Left renal pelvis (tissue), 4 donors: ENCODE data around the gene PRKCQ. TPM values are rescaled to one million over a fixed set of nuclear protein-coding genes. Genes with fewer than 3 reads are reported as not detected.

Source experiments
- DNase-seq, 4 donors: peaks; one replicate each; pipeline ENCODE4 v3.0.0-alpha.2; 2013; ENCODE audit warnings: low read depth in 4 of 4, low spot score in 3 of 4
- polyA plus RNA-seq, 4 donors: library from polyadenylated mRNA; unstranded; fragments of 120-200 nt; gene quantifications; one replicate each; pipeline ENCODE4 v1.2.1, GENCODE V29; 2013; ENCODE audit not compliant: insufficient read length in 4 of 4

PRKCQ gene
- polyA plus RNA-seq, 4 donors = 1.6 to 16.4 (median 14.2) TPM

- DNase-seq = no peak
These were observed 49.8 kb downstream of the PRKCQ start for GRCh38 chr10:6530211-6530840.

- DNase-seq = no peak
These were observed 51.7 kb downstream of the PRKCQ start for GRCh38 chr10:6528198-6528950.

DNA sequence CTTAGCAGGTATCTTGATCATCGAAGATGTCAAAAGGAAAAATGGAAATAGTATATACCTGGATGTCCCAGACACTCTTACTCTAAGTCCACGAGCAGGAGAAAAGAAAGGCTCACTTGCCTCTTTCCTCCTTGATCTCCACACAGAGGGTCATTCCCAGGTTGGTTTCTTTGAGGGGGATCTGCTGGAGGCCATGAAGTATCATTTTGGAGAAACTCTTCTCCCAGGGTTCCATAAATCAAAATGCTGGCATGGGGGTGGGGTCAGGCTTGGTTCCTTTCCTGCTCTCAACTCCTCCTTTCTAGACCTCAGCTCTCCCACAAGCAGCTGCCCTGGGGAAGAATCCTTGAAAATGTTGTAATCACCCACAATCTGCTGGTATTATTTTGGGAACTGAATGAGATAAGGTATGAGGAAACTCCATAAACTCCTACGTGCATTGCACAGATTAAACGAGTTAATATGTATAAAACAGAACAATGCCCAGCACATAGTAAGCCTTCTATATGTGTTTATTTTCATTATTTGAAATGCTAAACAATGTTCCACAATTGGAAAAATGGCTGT, 54.4 kb downstream of the PRKCQ start:
- no peak for DNase-seq

DNA sequence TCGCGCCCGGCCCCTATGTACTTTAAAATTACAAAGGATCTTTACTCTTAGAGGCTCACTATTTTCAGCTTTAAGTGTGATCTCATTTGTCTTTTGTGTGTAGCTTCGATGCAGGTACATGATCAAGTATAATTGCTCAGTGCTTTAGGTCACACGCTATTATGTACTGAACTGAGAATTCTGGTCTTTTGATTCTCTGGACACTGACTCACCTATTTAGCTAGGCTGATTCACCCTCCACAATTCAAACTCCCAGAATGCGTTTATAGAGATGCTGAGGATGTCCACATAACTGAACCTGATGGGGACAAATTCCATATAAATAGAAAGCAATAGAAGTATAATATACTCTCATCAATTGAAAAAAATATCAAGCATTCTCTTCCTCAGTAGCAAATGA, 57.8 kb downstream of the PRKCQ start:
- DNase-seq = no peak

- DNase-seq = no peak
These were observed 59.9 kb downstream of the PRKCQ start for GRCh38 chr10:6520138-6520537.

GRCh38 chr10:6518791-6519429, 61.2 kb downstream of the PRKCQ start:
- no peak for DNase-seq

DNA sequence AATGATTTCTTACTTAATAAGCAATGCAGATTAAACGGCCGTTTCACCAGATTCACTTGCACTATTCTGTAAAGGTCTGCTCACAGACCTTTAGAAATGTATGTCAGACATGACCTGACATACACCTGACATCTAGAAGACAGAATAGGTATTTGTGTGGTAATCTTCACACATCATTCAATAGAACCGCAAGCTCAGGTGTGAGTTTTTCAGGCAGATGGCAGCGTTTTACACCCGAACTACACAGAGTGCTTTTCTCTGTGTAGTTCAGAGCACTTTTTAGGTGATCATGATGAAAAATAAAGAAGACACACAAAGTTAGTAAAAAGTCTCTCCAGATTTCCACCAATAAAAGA, 63.2 kb downstream of the PRKCQ start:
- no peak for DNase-seq

DNA sequence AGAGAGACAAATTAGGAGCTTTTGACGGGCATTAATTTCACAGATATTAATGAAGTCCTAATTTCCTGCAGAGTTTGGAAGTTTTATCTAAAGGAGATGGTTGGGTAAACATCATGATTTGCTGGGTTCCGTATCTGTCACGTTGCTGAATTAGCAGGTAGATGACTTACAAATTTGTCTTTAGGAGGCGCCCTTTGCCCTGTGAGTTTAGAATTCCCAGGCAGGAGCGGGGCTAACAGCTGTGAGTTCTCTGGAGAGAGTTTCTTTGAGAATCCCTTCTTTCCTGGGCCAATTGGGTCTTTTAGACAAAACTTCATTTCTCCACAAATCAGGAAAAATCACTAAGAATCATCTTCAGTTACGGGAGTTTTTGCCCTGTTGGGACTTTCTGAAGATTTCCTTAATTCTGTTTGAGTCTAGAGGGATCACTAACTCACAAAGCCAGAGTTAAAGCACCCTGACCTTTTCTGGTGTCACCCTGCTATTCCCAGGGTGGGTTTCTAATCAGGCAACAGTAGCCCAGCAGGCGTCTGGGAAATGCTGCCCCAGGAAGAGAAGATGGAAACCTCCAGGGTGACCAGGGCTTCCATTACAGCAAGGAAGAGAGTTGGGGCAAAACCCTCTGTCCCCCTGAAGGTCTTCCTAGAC, 63.7 kb downstream of the PRKCQ start:
- no peak for DNase-seq

DNA sequence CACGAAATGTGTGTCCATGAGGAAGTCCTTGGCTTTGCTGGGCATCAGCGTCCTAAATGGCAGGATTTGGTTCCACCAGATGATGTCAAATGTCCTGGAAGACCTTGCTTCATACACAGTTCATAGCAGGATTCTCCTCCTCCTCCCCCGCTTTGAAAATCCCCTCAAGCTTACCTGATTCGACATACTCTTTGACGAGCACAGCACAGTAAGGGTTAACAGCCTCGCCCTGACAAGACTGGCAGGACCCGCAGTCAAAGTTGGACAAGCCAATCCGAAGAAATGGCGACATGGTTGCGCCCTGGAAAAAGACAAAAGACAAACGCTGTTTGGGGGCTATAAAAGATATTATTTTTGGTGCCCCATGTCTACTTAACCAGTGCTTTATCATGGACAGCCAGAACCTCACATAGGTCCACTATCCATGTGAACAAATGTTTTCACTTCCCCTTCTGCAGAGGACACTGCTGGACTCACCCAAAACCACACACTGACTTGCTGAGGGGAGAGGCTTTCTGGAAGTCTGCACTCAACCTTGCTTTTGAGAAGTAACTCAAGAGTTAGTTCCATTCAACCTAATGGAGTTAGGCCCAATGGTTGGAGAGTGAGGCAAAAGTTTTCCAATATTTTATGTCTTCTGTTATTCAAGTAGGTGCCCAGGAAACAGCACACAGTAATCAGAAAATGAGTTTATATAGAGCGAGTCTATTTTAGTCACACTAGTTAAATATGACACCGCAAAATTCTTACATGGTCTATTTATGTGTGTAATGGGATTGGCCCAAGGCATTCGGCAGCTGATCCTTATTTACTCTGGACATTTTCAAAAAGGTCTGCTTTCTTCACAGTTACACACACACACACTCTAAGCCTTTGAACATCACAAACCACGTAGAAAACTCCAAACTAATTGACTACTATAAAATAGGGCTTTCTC, 65.0 kb downstream of the PRKCQ start:
- no peak for DNase-seq

DNA sequence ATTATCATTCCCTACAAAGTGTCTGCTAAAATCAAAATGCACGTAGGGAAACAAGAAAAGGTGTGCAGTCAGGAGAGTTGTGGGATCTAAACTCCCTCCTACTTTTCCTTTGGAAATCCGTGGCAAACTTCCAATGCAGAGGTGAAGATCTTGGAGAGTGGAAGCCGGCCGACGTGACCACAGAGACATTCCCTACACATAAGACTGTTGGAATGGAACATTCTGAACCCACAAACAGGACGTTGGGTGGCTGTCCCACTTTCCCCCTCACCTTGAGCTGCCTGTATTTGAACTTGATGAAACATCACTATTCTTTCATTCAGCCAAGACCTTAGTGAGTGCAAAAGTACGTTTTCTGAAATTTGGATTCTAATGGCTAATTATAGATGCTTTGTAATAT, 65.9 kb downstream of the PRKCQ start:
- DNase-seq = no peak

- DNase-seq = no peak
These were observed 66.6 kb downstream of the PRKCQ start for GRCh38 chr10:6513476-6513875.

DNA sequence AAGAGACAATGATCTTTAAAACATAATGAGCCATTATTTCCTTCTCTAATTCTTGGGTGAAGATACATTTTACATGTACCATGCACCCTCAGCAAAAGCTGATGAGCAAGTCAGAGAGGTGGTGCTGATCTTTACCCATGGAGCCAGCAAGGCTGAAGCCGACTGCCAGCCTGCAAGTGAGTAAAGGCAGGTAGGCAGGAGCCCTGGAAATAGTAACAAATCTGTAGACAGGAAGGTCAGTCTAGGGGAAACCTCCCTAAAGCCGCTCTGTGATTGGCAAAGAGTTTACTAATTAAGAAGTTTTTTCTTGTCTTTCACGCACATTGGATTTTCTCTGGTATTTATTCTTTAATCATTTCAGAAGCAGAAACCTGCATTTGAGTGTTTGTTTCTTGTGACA, 67.9 kb downstream of the PRKCQ start:
- no peak for DNase-seq

DNA sequence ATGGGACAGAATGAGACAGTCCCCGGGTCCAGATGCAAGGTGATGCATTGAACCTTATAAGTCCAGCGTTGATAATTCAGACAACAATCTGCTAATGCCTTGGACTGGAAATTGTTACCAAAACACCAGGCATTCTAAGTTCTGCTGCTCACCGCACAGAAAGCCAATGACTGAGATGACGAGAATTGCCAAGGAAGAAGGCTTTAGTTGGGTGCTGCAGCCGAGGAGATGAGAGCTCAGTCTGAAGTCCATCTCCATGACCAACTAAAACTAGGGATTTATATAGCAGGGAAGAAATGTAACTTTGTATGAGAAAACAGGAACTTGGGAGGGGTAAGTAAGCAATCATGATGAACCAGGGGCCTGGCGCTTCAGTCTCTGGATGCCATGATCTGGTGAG, 68.7 kb downstream of the PRKCQ start:
- no peak for DNase-seq

DNA sequence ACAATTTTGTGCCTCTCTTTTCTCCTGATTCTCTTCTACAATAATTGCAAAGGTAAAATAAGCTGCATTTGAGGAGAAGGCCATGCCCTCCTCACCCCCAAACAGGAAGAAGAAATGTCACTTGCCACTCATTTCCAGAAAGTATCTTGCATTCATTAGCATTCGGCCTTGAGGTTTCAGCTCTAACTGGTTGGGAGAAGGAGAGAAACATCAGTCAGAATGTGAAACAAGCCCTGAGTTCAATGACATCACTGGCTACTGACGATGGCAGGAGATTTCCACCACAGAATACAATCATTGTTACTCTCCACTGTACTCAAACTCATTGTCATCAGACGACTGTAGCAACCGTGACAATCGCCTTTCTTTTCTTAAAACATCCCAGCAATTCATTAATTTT, 72.8 kb downstream of the PRKCQ start:
- no peak for DNase-seq

DNA sequence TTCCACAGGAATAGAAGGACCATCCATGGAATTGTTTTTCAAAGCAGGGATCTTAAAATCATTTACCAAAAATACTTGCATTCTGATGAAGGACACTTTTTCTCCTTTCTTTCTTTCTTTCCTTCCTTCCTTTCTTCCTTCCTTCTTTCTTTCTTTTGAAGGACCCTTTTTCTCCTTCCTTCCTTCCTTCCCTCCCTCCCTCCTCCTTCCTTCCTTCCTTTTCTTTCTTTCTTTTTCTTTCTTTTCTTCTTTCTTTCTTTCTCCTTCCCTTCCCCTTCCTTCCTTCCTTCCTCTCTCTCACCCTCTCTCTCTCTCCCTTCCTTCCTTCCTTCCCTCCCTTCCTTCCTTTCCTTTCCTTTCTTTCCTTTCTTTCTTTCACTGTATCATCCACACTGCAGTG, 74.8 kb downstream of the PRKCQ start:
- no peak for DNase-seq

DNA sequence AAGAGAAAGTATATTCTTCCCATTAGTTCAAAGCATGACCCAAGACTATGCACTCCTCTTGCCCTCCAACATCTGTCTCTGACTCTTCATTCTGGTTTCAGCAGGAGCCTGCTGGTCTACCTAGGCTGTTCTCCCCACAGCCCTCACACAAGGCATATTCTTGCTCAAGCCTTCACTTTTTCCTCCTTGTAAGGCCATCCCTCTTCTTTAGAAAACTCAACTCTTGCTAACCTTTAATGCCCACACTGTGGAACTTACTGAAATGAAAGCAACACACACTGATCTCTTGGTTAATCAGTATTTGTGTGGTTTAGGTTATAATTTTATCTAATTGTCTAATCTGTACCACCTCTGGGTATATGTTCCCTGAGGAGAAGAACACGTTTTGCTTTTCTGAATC, 75.8 kb downstream of the PRKCQ start:
- DNase-seq = no peak

DNA sequence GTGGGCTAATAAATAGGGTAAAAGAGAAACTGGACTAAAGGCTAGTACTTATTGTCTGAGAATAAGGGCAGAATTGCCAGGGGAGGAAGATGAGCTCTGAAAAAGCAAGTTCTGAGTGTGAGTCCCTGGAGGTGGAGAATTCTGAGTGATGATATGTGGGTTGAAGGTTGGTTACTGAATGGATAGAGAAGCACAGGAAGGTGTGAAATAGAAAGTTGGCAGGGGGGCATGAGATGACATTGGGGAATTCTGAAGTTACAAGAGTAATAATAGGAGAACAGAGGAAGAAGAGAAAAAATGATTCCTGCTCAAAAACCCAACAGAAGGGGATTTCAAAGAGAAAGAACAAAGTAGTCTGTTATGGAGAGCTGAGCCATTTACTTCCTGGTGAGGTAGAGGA, 76.9 kb downstream of the PRKCQ start:
- DNase-seq = no peak

- DNase-seq = no peak
These were observed 78.1 kb downstream of the PRKCQ start for GRCh38 chr10:6501931-6502330.

DNA sequence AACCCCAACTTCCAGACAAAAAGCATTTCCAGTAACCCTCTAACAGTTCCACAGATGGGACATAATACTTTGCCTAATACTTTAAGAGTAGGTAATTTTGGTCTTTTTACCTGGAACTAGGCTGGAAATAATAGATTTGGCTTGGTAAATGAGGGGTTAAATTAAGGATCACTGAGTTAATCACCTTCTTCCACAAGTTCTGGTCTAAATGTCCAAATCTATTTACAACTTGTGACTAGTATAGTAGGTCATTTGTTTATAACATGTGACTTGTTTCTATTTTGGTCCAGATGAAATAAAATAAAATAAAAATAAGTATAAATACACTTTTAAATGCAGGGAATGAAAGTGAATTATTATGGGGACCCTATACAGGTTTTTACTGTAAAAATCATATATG, 80.1 kb downstream of the PRKCQ start:
- DNase-seq = no peak

DNA sequence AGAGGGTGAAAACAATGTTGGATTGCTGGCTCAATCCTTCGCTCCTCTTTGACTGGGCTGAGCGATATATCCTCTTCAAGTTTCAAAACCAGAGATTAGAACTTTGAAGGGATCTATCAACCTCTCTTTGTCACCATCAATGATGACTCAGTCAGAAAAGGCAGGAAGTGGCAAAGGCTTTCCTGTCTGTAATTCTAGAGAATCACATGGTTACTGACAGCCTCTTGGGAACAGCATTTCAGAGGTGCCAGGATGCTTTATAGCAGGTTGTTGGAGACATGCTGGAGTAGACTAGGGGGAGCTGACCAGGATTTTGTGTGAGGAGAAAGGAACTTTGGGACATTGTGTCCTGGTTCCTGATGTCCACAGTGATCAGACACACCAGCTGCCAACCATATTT, 81.3 kb downstream of the PRKCQ start:
- no peak for DNase-seq
